Testis (tissue), 3 donors: ENCODE results near the gene PIEZO1. TPM values are rescaled to one million over a fixed set of nuclear protein-coding genes. Genes with fewer than 3 reads are reported as not detected.

Experiments used
- DNase-seq: peaks from one replicate; pipeline ENCODE4 v3.0.0-alpha.2; 2019
- H3K27ac ChIP-seq, 2 donors: fragments of 200-600 bp; sonication (generic); one replicate each; pipeline ENCODE4 v1.5.1; 2019
- H3K27me3 ChIP-seq: fragments of 200-600 bp; sonication (generic); one replicate; pipeline ENCODE4 v1.5.1; 2019
- H3K36me3 ChIP-seq: fragments of 200-600 bp; sonication (generic); one replicate; pipeline ENCODE4 v1.5.1; 2017; ENCODE audit warnings: low read depth; ENCODE audit errors: missing control alignments
- H3K4me1 ChIP-seq: fragments of 200-600 bp; sonication (generic); one replicate; pipeline ENCODE4 v1.5.1; 2019
- H3K4me3 ChIP-seq, 2 donors: fragments of 200-600 bp; sonication (generic); one replicate each; pipeline ENCODE4 v1.5.1; 2017 to 2019
- H3K9me3 ChIP-seq: fragments of 200-600 bp; sonication (generic); one replicate; pipeline ENCODE4 v1.5.1; 2017
- CTCF ChIP-seq, 3 experiments: fragments of 450-650 bp in 2 of 3; fragments of 200-600 bp in 1 of 3; sonication (generic) in 1 of 3; IDR thresholded peaks; one replicate each; pipeline ENCODE4 v1.5.1; 2016 to 2019; ENCODE audit warnings: antibody characterized with exemption in 3 of 3, mild to moderate bottlenecking in 2 of 3, moderate library complexity in 1 of 3
- POLR2A ChIP-seq: fragments of 450-650 bp; IDR thresholded peaks from one replicate; pipeline ENCODE4 v1.6.1; 2017; ENCODE audit warnings: antibody characterized with exemption, mild to moderate bottlenecking, moderate library complexity
- WGBS, 2 donors: methylation state at CpG; one replicate each; pipeline ENCODE4 v1.1.5; 2018; 5-methylcytosine and 5-hydroxymethylcytosine counted together
- intact Hi-C: fragments of 100-400 bp; cut with DNase I; formaldehyde crosslinking; loops from one replicate; pipeline ENCODE4 v1.15.1; 2023; ENCODE audit warnings: low total_unique reads
- polyA plus RNA-seq: library from polyadenylated mRNA; stranded (reverse); fragments of 350-450 nt; fragmentation: Illumina TruSeq; extraction: RNeasy Lipid Tissue Mini Kit (QIAGEN cat#74804); gene quantifications from one replicate; pipeline ENCODE4 v1.2.3, GENCODE V29; 2014; ENCODE audit warnings: low read depth, low replicate concordance; ENCODE audit not compliant: insufficient read depth
- total RNA-seq, 2 donors: library from RNA; depleted of rRNA; stranded (reverse); fragments of >200 nt; gene quantifications; one replicate each; pipeline ENCODE4 v1.2.3, GENCODE V29; 2016

PIEZO1 gene
- total and polyA plus RNA-seq, 3 donors from 2014 or later, result 24.2 to 44.5 (median 40.7) TPM

GRCh38 chr16:88697831-88698615 is 87.0 kb downstream of the PIEZO1 start:
- Histone ChIP-seq H3K27me3 (no peaks in the 10 kb centered on the region), H3K9me3 (no peaks in the 10 kb centered on the region), H3K36me3 (no peaks in the 10 kb centered on the region), H3K4me1 (peaks cover 3% of the 10 kb centered on the region), H3K27ac (no peak overlapping the region), H3K4me3 (no peak overlapping the region)
- WGBS, 2 donors, result 88 to 89% methylated on average over 35 to 37 of the region's 37 CpGs
- TF ChIP-seq CTCF (IDR thresholded peaks at IDR 0.05) (no peak), POLR2A (no peak)
- no peak for DNase-seq
- intact Hi-C loops, result no loop called here

DNA sequence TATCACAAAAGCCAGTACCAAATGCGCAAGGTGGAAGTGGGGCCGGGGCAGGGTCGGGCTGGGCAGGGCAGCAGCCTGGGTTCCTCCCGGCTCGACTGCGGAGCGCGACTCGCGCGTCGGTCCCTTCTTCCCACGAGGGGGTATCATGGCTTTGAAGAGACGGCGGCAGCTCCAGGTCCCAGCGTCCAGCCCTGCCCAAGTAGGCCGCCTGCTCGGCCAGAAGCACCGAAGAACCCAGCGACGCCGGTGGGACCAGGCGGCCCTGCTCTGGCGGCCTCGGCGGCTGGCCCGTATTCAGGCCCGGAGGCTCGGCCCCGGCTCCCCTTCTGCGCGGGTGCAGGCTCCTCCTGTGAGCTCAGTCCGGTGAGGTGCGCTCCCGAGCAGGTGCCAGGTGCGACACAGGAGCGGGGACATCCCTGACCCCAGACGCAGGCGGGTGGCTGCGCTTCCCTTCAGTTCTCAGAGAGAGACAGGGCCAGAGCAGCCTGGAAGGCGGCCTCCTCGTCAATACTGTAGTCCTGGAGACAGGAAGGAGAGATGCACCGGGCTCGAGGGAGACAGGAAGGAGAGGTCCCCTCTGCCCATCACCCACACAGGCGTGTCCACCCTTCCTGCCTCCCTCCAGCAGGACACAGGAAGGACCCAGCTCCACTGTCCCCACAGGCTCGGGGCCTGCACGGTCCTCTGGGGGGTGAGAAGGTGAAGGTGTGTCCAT is 87.7 kb downstream of the PIEZO1 start:
- Histone ChIP-seq H3K4me3 (no peak overlapping the region), H3K27ac (no peak overlapping the region), H3K36me3 (no peaks in the 10 kb centered on the region), H3K9me3 (no peaks in the 10 kb centered on the region), H3K27me3 (no peaks in the 10 kb centered on the region), H3K4me1 (peaks cover 3% of the 10 kb centered on the region)
- 85 to 89% methylated on average over 18 to 47 of the region's 47 CpGs for WGBS, 2 donors
- intact Hi-C loops, result no loop called here
- no peak for DNase-seq
- TF ChIP-seq CTCF (IDR thresholded peaks at IDR 0.05) (no peak), POLR2A (no peak)

GRCh38 chr16:88696441-88696840 is 88.6 kb downstream of the PIEZO1 start:
- Histone ChIP-seq H3K27me3 (no peaks in the 10 kb centered on the region), H3K27ac (no peak overlapping the region), H3K4me1 (peaks cover 3% of the 10 kb centered on the region), H3K36me3 (no peaks in the 10 kb centered on the region), H3K9me3 (no peaks in the 10 kb centered on the region), H3K4me3 (no peak overlapping the region)
- DNase-seq, result no peak
- intact Hi-C loops, result no loop called here
- WGBS, 2 donors, result 86 to 88% methylated on average over 14 of the region's 14 CpGs
- TF ChIP-seq POLR2A (no peak), CTCF (IDR thresholded peaks at IDR 0.05) (no peak)

- WGBS, 2 donors, result 81 to 85% methylated on average over 5 to 7 of the region's 7 CpGs
- no peaks in the 10 kb centered on the region for H3K9me3 ChIP-seq
- H3K4me1 ChIP-seq, result no peaks in the 10 kb centered on the region
- DNase-seq, result no peak
- intact Hi-C loops, result no loop called here
- H3K27me3 ChIP-seq, result no peaks in the 10 kb centered on the region
- H3K4me3 ChIP-seq, result no peak overlapping the region
- TF ChIP-seq POLR2A (no peak), CTCF (IDR thresholded peaks at IDR 0.05) (no peak)
- H3K36me3 ChIP-seq, result no peaks in the 10 kb centered on the region
- no peak overlapping the region for H3K27ac ChIP-seq
Measured at GRCh38 chr16:88695753-88696152, 89.3 kb downstream of the PIEZO1 start.
